ENCODE results near the gene FHAD1.

Gene FHAD1

DNA sequence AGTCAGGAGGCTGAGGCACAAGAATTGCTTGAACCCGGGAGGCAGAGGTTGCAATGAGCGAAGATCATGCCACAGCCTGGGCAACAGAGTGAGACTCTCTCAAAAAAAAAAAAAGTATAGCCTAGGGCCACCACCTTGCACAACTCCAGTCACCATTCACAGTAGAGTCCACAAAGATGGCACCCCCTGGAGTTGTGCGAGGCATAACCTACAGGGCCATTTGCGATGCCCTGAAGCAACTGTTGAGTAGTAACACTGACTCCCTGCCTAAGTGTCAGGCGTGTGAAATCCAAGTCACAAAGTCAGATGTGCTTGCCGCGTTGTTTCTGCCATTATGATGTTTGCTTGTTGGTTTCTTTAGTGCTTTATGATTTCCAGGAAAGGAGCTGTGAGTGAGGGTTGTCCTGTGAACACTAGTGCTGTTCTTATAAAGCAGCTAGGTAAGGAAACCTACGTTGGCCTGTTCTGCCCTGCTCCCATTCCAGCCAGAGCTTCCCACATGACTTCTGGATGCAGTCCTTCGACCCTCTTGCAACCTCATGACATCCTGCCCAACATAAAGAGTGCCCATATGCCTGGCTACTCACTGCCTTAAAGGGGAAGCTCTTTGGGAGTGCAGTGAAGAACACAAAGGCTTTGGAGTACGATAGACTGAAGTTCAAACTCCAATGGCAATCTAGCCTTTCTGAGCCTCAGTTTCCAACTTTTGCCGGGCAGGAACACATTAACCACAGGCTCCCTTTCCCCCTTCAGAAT, 29.8 kb downstream of the FHAD1 start:
- TF ChIP-seq, protein P1, sequence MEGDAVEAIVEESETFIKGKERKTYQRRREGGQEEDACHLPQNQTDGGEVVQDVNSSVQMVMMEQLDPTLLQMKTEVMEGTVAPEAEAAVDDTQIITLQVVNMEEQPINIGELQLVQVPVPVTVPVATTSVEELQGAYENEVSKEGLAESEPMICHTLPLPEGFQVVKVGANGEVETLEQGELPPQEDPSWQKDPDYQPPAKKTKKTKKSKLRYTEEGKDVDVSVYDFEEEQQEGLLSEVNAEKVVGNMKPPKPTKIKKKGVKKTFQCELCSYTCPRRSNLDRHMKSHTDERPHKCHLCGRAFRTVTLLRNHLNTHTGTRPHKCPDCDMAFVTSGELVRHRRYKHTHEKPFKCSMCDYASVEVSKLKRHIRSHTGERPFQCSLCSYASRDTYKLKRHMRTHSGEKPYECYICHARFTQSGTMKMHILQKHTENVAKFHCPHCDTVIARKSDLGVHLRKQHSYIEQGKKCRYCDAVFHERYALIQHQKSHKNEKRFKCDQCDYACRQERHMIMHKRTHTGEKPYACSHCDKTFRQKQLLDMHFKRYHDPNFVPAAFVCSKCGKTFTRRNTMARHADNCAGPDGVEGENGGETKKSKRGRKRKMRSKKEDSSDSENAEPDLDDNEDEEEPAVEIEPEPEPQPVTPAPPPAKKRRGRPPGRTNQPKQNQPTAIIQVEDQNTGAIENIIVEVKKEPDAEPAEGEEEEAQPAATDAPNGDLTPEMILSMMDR (IDR thresholded peaks at IDR 0.05) = no peak

DNA sequence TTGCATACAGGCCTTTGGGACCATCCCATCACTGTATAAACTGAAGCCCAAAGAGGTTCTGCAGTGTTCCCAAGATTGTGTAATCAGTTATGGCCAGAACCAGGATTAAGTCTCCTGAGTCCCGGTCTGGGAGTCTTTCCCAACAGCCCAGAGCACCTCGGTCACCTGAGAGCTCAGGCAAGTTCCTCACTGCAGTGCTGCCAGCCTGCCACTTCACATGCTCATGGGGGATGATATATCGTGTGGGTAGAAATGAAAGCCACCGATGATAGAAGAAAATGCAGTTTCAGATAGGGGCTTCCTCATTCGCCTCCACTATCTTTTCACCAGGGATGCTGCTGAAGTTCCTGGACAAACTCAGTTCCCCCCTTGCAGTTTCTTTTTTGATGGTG, 30.4 kb downstream of the FHAD1 start:
- TF ChIP-seq, protein P1 (IDR thresholded peaks at IDR 0.05) = no peak

DNA sequence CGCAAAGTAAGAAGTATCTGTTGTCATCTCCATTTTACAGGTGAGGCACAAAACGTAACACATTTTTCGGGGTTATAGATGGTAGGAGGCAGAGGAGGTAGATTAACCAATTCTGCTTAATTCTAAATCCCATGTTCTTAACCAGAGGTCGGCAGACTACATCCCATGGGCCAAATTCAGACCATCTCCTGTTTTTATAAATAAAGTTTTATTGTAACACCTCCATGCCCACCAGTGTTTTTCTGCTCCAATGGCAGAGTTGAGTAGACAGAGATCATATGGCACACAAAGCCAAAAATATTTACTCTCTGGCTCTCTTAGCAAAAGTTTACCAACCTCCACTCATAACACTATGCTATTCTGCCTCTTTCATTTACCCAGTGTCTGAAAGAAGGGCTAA, 30.9 kb downstream of the FHAD1 start:
- TF ChIP-seq, protein P1 (IDR thresholded peaks at IDR 0.05) = no peak

DNA sequence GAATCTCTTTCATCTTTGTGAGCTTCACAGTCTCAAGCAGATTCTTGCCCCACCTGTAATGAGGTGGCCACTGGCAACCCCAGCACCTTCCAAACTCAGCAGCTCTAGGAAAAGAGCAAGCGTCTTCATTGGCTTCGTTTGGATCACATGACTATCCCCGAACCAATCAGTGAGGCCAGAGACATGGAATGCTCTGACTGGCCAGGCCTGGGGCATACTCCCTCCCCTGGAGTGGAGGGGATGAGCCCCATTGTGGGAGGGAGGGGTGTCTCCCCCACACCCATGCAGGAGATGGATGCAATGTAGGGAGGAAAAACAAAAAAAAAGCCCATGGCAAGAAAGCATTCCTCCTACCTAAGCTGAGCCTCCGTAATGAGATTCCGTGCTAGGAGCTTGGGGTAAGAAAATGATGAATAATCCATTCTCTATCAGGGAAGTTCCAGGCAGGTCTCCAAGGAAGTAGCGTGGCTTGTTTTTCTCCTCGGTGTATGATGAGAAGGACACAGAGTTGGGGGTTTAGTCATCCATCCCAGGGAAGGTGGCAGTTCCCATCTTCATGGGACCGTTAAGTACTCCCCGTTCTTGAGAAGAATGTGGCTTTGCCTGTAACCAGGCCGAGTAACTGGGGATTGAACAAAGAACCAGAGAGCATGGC, 32.7 kb downstream of the FHAD1 start:
- TF ChIP-seq, protein P1 (IDR thresholded peaks at IDR 0.05) = no peak

DNA sequence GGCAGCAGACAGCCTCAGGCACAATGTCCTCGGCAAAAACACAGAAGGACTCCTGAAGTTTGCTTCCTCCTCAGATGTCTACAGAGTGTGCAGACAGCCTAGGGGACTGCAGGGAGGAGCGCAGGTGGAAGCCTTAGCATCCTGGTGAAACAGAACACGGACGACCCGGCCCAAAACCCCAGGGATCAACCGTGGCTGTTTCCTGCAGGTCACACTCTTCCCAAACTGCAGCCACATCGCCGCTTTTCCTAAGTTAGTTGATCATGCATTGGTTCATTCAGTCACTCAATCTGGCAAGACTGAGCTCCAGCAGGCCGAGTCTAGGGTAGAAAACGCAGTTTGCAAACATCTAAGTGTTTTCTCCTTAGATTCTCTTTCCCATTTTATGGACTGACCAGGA, 33.4 kb downstream of the FHAD1 start:
- TF ChIP-seq, protein P1 (IDR thresholded peaks at IDR 0.05) = no peak

DNA sequence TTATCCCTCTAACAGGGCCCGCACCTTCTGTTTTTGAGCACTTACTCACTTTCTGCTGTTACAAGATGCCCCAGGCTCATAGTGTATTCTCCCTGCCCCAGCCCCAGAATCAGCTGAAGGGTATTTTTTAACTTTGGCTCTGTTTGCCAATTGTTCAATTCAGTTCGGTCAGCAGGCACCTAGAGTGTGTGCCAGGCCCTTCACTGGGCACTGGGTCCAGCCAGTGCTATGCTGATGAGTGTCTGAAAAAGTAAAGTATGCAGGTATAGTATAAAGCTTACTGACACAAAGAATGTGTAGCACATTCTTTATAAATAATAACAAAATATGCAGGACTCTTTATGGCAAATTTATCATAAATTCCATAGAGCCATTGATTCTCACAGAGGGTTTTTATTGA, 35.0 kb downstream of the FHAD1 start:
- TF ChIP-seq, protein P1 (IDR thresholded peaks at IDR 0.05) = no peak

DNA sequence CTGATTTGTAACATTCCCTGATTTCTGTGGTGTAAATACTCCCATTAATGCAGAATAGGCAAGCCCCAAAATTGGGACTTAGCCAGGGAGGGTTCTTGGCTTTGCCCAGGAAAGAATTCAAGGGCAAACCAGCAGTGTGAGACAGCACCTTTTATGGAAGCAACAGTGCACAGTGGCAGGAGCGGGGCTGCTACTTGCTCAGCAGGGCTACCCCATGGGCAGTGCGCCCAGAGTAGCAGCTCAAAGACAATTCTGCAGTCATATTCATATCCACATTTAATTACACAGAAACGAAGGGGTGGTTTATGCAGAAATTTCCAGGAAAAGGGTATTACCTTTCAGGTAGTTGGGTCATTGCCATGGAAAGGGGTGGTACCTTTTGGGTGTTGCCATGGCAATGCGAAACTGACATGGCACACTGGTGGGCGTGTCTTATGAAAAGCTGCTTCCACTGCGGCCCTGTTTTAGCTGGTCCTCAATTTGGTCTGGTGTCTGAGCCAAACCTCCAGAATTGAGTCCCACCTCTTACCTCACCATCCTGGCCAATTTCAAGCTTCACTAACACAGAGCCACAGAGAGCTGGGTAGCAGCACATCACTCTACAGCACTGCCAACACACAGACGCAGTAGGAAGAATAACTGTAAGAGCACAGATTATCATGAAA, 35.9 kb downstream of the FHAD1 start:
- TF ChIP-seq, protein P1 (IDR thresholded peaks at IDR 0.05) = no peak

Measured in LNCAP (cell line).